SK-N-SH (cell line): ENCODE data around the gene P3R3URF. TPM values are rescaled to one million over a fixed set of nuclear protein-coding genes. Genes with fewer than 3 reads are reported as not detected.

ENCODE experiments used
- CTCF ChIA-PET: fragments of 300-600, 350-600 bp; formaldehyde crosslinking; extraction: SDS; loops from one replicate; lab custom pipeline; 2021; lab: Yijun Ruan, JAX
- POLR2A ChIA-PET: fragments of 350-600 bp; sonication (Branson Sonifier 250); formaldehyde crosslinking; extraction: SDS; loops from one replicate; lab custom pipeline; 2020; ENCODE audit warnings: antibody characterized with exemption, inconsistent platforms; lab: Yijun Ruan, JAX
- DNase-seq: peaks from one replicate; pipeline ENCODE4 v3.0.0; 2012
- H2AFZ ChIP-seq: fragments of 200-600 bp; sonication (generic); 2 replicates; pipeline ENCODE4 v1.8.1; 2016; ENCODE audit warnings: antibody characterized with exemption, mild to moderate bottlenecking, low read depth
- H3F3A ChIP-seq: fragments of 200-600 bp; sonication (generic); replicated peaks from 2 replicates; pipeline ENCODE3; 2016; ENCODE audit warnings: antibody characterized with exemption, mild to moderate bottlenecking; ENCODE audit not compliant: insufficient read depth
- H3K27ac ChIP-seq, 2 experiments: fragments of 200-500 bp in 1 of 2; fragments of 200-600 bp in 1 of 2; sonication (Bioruptor generic) in 1 of 2; sonication (generic), shearing (Covaris generic) in 1 of 2; 2 replicates each; pipeline versions ENCODE4 v1.5.1 to v1.6.1; 2014 to 2016; ENCODE audit warnings: low read depth in 2 of 2, inconsistent platforms in 1 of 2, low read length in 1 of 2, mild to moderate bottlenecking in 1 of 2, mixed read lengths in 1 of 2
- H3K27me3 ChIP-seq: fragments of 200-600 bp; sonication (generic), shearing (Covaris generic); 2 replicates; pipeline ENCODE4 v1.6.1; 2016; ENCODE audit warnings: mixed run types; ENCODE audit not compliant: insufficient read depth
- H3K36me3 ChIP-seq, 2 experiments: fragments of 200-500 bp in 1 of 2; fragments of 200-600 bp in 1 of 2; sonication (Bioruptor generic) in 1 of 2; sonication (generic) in 1 of 2; replicated peaks in 1 of 2; 2 replicates each; pipeline versions ENCODE3 to v1.5.1; 2014 to 2016; ENCODE audit warnings: low read length in 1 of 2, mild to moderate bottlenecking in 1 of 2; ENCODE audit not compliant: insufficient read depth in 2 of 2, control insufficient read depth in 1 of 2
- H3K4me1 ChIP-seq, 2 experiments: fragments of 200-500 bp in 1 of 2; fragments of 200-600 bp in 1 of 2; sonication (Bioruptor generic) in 1 of 2; sonication (generic), shearing (Covaris generic) in 1 of 2; 2 replicates each; pipeline versions ENCODE4 v1.5.1 to v1.6.1; 2014 to 2016; ENCODE audit warnings: low read depth in 1 of 2, low read length in 1 of 2, mixed run types in 1 of 2; ENCODE audit not compliant: insufficient read depth in 2 of 2, control insufficient read depth in 1 of 2
- H3K4me2 ChIP-seq: fragments of 200-600 bp; sonication (generic), shearing (Covaris generic); 2 replicates; pipeline ENCODE4 v1.6.1; 2017; ENCODE audit warnings: mixed run types
- H3K4me3 ChIP-seq, 2 experiments: fragments of 200-500 bp in 1 of 2; fragments of 200-600 bp in 1 of 2; sonication (Bioruptor generic) in 1 of 2; sonication (generic), shearing (Covaris generic) in 1 of 2; 2 replicates each; pipeline versions ENCODE4 v1.5.1 to v1.8.1; 2014 to 2016; ENCODE audit warnings: low read depth in 2 of 2, inconsistent platforms in 1 of 2, low read length in 1 of 2, mild to moderate bottlenecking in 1 of 2, mixed read lengths in 1 of 2, moderate library complexity in 1 of 2
- H3K79me2 ChIP-seq: fragments of 200-600 bp; sonication (generic); 2 replicates; pipeline ENCODE4 v1.8.1; 2017; ENCODE audit warnings: mild to moderate bottlenecking; ENCODE audit not compliant: insufficient read depth
- H3K9ac ChIP-seq: fragments of 200-600 bp; sonication (generic); 2 replicates; pipeline ENCODE4 v1.6.1; 2017; ENCODE audit warnings: mixed run types
- H3K9me2 ChIP-seq: fragments of 200-600 bp; sonication (generic); 2 replicates; pipeline ENCODE4 v1.6.1; 2017; ENCODE audit warnings: mixed run types
- H3K9me3 ChIP-seq: fragments of 200-600 bp; sonication (generic); 2 replicates; pipeline ENCODE4 v1.6.1; 2017; ENCODE audit warnings: mixed run types, mild to moderate bottlenecking, moderate library complexity
- H4K20me1 ChIP-seq: fragments of 200-600 bp; sonication (generic); 2 replicates; pipeline ENCODE4 v1.6.1; 2017; ENCODE audit warnings: mild to moderate bottlenecking, mixed run types; ENCODE audit not compliant: insufficient read depth
- CHD2 ChIP-seq: fragments of 150-350 bp; IDR thresholded peaks from 2 replicates; pipeline ENCODE4 v1.6.1; 2018; ENCODE audit warnings: low read length; ENCODE audit not compliant: partially characterized antibody
- EP300 ChIP-seq, 2 experiments: IDR thresholded peaks; 2 replicates each; pipeline versions ENCODE4 v1.4.0 to v1.6.1; 2012; ENCODE audit warnings: borderline replicate concordance in 1 of 2, low read depth in 1 of 2, low read length in 1 of 2
- MEF2A ChIP-seq: IDR thresholded peaks from 2 replicates; pipeline ENCODE4 v1.4.0; 2012; ENCODE audit warnings: low read depth, borderline replicate concordance
- MXI1 ChIP-seq: IDR thresholded peaks from 2 replicates; pipeline ENCODE4 v1.6.1; 2012; ENCODE audit warnings: mild to moderate bottlenecking, low read depth, low read length, improper control_type of control experiment
- RAD21 ChIP-seq: IDR thresholded peaks from 2 replicates; pipeline ENCODE4 v1.6.1; 2012; ENCODE audit warnings: mild to moderate bottlenecking, low read length
- RCOR1 ChIP-seq: fragments of 150-350 bp; IDR thresholded peaks from 2 replicates; pipeline ENCODE4 v1.6.1; 2017; ENCODE audit warnings: antibody characterized with exemption, low read length
- RXRA ChIP-seq: IDR thresholded peaks from 2 replicates; pipeline ENCODE4 v1.4.0; 2012; ENCODE audit warnings: low read depth, mild to moderate bottlenecking, borderline replicate concordance
- TCF12 ChIP-seq: IDR thresholded peaks from 2 replicates; pipeline ENCODE4 v1.4.0; 2012
- ZBTB33 ChIP-seq: IDR thresholded peaks from 2 replicates; pipeline ENCODE4 v1.4.0; 2012; ENCODE audit warnings: low read depth, borderline replicate concordance
- WGBS: methylation state at CpG from one replicate; pipeline ENCODE4 v1.1.6; 2017; ENCODE audit warnings: low lambda C conversion rate; 5-methylcytosine and 5-hydroxymethylcytosine counted together
- polyA plus RNA-seq, 3 experiments: library from polyadenylated mRNA; depleted of rRNA; stranded (reverse); fragments of >200 nt; gene quantifications; 2 replicates each; pipeline ENCODE4 v1.2.3, GENCODE V29; 2012
- TF ChIP-seq, protein P1 (sequence below): IDR thresholded peaks from 2 replicates; pipeline ENCODE4; 2012

Gene P3R3URF
- not detected in 2 replicates for polyA plus RNA-seq (2012; rRNA removed)
- not detected in 2 replicates for polyA plus RNA-seq (2012; cell fraction: cytosol; rRNA removed)
- not detected in 2 replicates for polyA plus RNA-seq (2012; cell fraction: nucleus; rRNA removed)

- no peak within 1 kb of the TSS for H3K9ac ChIP-seq
- CTCF ChIA-PET: interaction anchor here (0.9 to 1.3 kb wide), 3 partner anchors 26 to 140 kb away, joined by 3 read pairs; no protein-coding TSS in a partner anchor
- POLR2A ChIA-PET: no interaction called here
Measured at GRCh38 chr1:46176211-46176865, at the start of gene P3R3URF. Gene P3R3URF (minus strand): TSS chr1:46176488. CDS start chr1:46176471, 17 bp downstream.

DNA sequence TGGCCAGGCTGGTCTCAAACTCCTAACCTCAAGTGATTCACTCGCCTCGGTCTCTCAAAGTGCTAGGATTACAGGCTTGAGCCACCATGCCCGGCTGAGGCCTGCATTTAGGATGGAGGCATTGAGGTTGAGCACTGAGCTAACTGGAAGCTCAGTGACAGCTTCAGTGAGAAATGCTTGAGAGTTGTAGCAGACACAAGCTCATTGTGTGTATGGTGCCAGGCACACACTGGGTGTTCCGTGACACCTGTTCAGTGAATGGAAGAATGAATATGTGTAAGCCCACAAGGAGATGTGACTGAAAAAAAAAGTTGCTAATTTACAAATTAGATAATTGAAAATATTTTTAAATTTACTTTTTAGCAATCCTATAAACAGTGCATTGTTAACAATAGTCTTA lies 48.7 kb upstream of the P3R3URF start:
- no peak overlapping the region for H3K27ac ChIP-seq
- H3K4me3 ChIP-seq: no peak overlapping the region
- no peaks in the 10 kb centered on the region; a peak in 1 of 4 replicates for H3K4me1 ChIP-seq
- ChIA-PET CTCF (interaction anchor here (0.6 to 2.5 kb wide), 7 partner anchors 11 to 50 kb away, joined by 3 to 17 read pairs (median 5); partner anchors contain the start of gene RAD54L), POLR2A (no interaction called here)
- no peaks in the 10 kb centered on the region for H3K36me3 ChIP-seq
- H3F3A ChIP-seq: peaks cover 12% of the 10 kb centered on the region
- no peaks in the 10 kb centered on the region for H3K9me2 ChIP-seq
- no peak for DNase-seq
- no peak overlapping the region for H3K4me2 ChIP-seq
- no peak overlapping the region for H3K9ac ChIP-seq
- no peaks in the 10 kb centered on the region for H3K27me3 ChIP-seq
- 94% methylated on average over 4 of the region's 4 CpGs for WGBS
- no peaks in the 10 kb centered on the region for H4K20me1 ChIP-seq
- H3K79me2 ChIP-seq: no peaks in the 10 kb centered on the region
- TF ChIP-seq MXI1 (no peak), EP300 (IDR thresholded peaks at IDR 0.05; ENCODE audit: borderline replicate concordance in 1 of 2, low read depth in 1 of 2, low read length in 1 of 2) (no peak)
- TF ChIP-seq, protein P1, sequence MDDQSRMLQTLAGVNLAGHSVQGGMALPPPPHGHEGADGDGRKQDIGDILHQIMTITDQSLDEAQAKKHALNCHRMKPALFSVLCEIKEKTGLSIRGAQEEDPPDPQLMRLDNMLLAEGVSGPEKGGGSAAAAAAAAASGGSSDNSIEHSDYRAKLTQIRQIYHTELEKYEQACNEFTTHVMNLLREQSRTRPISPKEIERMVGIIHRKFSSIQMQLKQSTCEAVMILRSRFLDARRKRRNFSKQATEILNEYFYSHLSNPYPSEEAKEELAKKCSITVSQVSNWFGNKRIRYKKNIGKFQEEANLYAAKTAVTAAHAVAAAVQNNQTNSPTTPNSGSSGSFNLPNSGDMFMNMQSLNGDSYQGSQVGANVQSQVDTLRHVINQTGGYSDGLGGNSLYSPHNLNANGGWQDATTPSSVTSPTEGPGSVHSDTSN: no peak
- H3K9me3 ChIP-seq: no peaks in the 10 kb centered on the region
- no peak overlapping the region for H2AFZ ChIP-seq

More at GRCh38 chr1:46176211-46176865, at the start of gene P3R3URF:
- H3K79me2 ChIP-seq: no peaks in the 10 kb centered on the region
- H3K27ac ChIP-seq: no peak within 1 kb of the TSS
- H3K27me3 ChIP-seq: no peaks in the 10 kb centered on the region
- no peaks in the 10 kb centered on the region for H3K9me2 ChIP-seq
- peaks cover 12 to 13% of the 10 kb centered on the region in 2 experiments; a peak in 3 of 4 replicates for H3K4me1 ChIP-seq
- no peaks in the 10 kb centered on the region for H3K36me3 ChIP-seq
- H3F3A ChIP-seq: peaks cover 5% of the 10 kb centered on the region
- TF ChIP-seq RCOR1: no peak
- TF ChIP-seq ZBTB33: no peak
- no peak for TF ChIP-seq RXRA
- TF ChIP-seq, protein P1: no peak
- TF ChIP-seq MEF2A: no peak
- no peak for TF ChIP-seq RAD21
- no peak for TF ChIP-seq CHD2
- no peak for TF ChIP-seq TCF12
- no peak within 1 kb of the TSS for H3K4me2 ChIP-seq
- DNase-seq: no peak
- no peak within 1 kb of the TSS for H3K4me3 ChIP-seq
- no peak within 1 kb of the TSS for H2AFZ ChIP-seq
- H3K9me3 ChIP-seq: no peaks in the 10 kb centered on the region
- 86% methylated on average over 6 of the region's 13 CpGs for WGBS
- no peaks in the 10 kb centered on the region for H4K20me1 ChIP-seq
